ENCODE measurements around the gene ZNF574. TPM values are rescaled to one million over a fixed set of nuclear protein-coding genes. Genes with fewer than 3 reads are reported as not detected.
A peak's percentile ranks its signal among the peaks of the same experiment; 100 is the strongest.

The ZNF574 gene
- polyA plus RNA-seq, 1 of the 3 experiments (the other 2 are of a cell fraction): 8.5 TPM

DNA sequence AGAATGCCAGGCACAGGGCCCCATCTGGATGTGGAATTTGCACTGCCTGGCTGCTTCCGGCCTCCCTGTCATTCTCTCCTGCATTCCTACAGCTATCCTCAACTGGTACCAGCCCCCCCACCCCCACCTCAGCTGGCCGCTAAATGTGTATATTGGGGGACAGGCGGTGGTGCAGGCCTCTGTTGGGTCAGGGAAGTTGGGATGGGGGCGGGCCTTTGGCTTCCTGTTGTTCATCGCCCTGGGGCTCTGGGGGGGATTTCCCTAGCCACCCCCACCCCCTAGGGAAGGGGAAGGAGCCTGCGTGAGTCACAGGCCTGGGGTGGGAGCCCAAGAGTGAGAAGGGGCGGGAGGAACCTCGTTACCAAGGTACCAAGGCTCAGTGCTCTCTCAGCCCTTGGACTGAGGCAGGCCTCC lies 45.7 kb downstream of the ZNF574 start (continued):
- no peak for TF ChIP-seq NRF1 (IDR thresholded peaks at IDR 0.05; ENCODE audit: low read depth, low read length)
- no peak for TF ChIP-seq RAD21 (IDR thresholded peaks at IDR 0.05; ENCODE audit: low read length)
- TF ChIP-seq ELF1 (IDR thresholded peaks at IDR 0.05): peak; percentile 44; the same call in 1 of the 2 replicates
- no peak for TF ChIP-seq YY1 (IDR thresholded peaks at IDR 0.05; ENCODE audit: low read depth)
- no peak for TF ChIP-seq MEF2A (IDR thresholded peaks at IDR 0.05; ENCODE audit: borderline replicate concordance, low read depth)
- TF ChIP-seq JUND (IDR thresholded peaks at IDR 0.05): peak; percentile 68
- no peak for TF ChIP-seq RCOR1 (IDR thresholded peaks at IDR 0.05; ENCODE audit: low read length)
- TF ChIP-seq FOXM1 (IDR thresholded peaks at IDR 0.05; ENCODE audit: low read depth): no peak; the same call in 1 of the 2 replicates
- TF ChIP-seq, protein P1, sequence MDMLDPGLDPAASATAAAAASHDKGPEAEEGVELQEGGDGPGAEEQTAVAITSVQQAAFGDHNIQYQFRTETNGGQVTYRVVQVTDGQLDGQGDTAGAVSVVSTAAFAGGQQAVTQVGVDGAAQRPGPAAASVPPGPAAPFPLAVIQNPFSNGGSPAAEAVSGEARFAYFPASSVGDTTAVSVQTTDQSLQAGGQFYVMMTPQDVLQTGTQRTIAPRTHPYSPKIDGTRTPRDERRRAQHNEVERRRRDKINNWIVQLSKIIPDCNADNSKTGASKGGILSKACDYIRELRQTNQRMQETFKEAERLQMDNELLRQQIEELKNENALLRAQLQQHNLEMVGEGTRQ (IDR thresholded peaks at IDR 0.05; ENCODE audit: borderline replicate concordance, low read depth, low read length): no peak
- TF ChIP-seq GABPA (IDR thresholded peaks at IDR 0.05; ENCODE audit: low read depth): peak; percentile 32; the same call in 1 of the 2 replicates
- peak in 1 of 2 experiments; percentile 80; a peak in 1 of 4 replicates for TF ChIP-seq EP300 (IDR thresholded peaks at IDR 0.05; ENCODE audit: borderline replicate concordance in 1 of 2, low read depth in 1 of 2, low read length in 1 of 2)

DNA sequence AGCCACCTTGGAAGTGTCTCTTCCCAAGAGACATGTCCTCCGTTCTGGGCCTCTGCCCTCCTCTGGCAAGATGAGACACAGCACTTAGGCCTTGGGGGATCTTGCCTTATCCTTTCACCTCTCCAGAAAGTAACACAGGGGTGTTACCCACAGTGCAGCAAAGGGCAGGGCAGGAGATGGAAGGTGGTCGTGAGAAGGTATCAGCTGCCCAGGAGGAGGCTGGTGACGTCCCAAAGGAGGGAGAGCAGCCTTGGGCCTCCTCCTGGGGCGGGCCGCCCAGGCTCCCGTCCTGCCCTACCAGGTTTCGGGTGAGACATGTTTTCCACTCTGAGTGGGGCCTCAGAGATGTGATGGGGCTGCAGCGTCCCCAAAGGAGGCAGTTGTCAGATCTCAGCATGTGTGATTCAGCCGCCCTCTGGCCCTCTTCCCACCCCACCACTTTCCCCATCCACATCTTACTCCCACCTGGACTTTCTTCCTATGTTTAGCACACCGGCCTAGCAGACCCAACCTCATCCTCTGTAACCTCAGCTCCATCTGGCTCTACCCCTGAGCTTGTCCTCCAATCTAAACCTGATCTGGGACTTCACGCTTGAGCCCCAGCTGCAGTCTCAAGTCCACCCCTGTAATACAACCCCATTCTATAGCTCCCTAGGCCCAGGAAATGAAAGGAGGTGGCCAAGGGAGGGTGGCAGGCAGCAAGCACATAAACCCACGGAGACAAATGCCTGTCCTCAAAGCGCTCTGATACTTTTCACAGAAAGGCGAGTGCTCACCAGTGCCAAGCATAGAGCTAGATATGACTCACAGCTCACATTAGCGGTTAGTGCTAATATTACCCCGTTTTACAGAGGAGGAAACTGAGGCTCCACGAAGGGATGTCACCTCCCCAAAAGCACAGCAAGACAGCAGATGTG lies 47.0 kb downstream of the ZNF574 start:
- Histone ChIP-seq H3K4me2 (peak overlapping the region; percentile 76; the same call in 1 of the 2 replicates), H3K79me2 (ENCODE audit: insufficient read depth) (no peaks in the 10 kb centered on the region), H4K20me1 (ENCODE audit: insufficient read depth) (no peaks in the 10 kb centered on the region), H3K9ac (peak overlapping the region; percentile 51; the same call in 1 of the 2 replicates), H3K27ac (ENCODE audit: low read depth in 2 of 2, low read length in 1 of 2) (peak overlapping the region in 1 of 2 experiments; percentile 81; a peak in 2 of 4 replicates), H3K4me1 (ENCODE audit: control insufficient read depth in 1 of 2, insufficient read depth in 2 of 2, low read depth in 1 of 2, low read length in 1 of 2) (peaks cover 7 to 26% of the 10 kb centered on the region in 2 experiments; a peak in 3 of 4 replicates), H3K36me3 (replicated peaks in 1 of 2; ENCODE audit: control insufficient read depth in 1 of 2, insufficient read depth in 2 of 2, low read length in 1 of 2) (no peaks in the 10 kb centered on the region), H3F3A (replicated peaks; ENCODE audit: insufficient read depth) (no peaks in the 10 kb centered on the region), H3K9me2 (no peaks in the 10 kb centered on the region), H3K4me3 (ENCODE audit: low read depth in 2 of 2, low read length in 1 of 2) (no peak overlapping the region), H2AFZ (ENCODE audit: low read depth) (no peak overlapping the region), H3K27me3 (ENCODE audit: insufficient read depth) (no peaks in the 10 kb centered on the region), H3K9me3 (no peaks in the 10 kb centered on the region)
- TF ChIP-seq, protein P1 (IDR thresholded peaks at IDR 0.05; ENCODE audit: borderline replicate concordance, low read depth, low read length): no peak
- TF ChIP-seq, protein P2, sequence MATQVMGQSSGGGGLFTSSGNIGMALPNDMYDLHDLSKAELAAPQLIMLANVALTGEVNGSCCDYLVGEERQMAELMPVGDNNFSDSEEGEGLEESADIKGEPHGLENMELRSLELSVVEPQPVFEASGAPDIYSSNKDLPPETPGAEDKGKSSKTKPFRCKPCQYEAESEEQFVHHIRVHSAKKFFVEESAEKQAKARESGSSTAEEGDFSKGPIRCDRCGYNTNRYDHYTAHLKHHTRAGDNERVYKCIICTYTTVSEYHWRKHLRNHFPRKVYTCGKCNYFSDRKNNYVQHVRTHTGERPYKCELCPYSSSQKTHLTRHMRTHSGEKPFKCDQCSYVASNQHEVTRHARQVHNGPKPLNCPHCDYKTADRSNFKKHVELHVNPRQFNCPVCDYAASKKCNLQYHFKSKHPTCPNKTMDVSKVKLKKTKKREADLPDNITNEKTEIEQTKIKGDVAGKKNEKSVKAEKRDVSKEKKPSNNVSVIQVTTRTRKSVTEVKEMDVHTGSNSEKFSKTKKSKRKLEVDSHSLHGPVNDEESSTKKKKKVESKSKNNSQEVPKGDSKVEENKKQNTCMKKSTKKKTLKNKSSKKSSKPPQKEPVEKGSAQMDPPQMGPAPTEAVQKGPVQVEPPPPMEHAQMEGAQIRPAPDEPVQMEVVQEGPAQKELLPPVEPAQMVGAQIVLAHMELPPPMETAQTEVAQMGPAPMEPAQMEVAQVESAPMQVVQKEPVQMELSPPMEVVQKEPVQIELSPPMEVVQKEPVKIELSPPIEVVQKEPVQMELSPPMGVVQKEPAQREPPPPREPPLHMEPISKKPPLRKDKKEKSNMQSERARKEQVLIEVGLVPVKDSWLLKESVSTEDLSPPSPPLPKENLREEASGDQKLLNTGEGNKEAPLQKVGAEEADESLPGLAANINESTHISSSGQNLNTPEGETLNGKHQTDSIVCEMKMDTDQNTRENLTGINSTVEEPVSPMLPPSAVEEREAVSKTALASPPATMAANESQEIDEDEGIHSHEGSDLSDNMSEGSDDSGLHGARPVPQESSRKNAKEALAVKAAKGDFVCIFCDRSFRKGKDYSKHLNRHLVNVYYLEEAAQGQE (IDR thresholded peaks at IDR 0.05; ENCODE audit: low read depth, low read length): no peak
- TF ChIP-seq NFIC (IDR thresholded peaks at IDR 0.05; ENCODE audit: borderline replicate concordance) (no peak), CHD2 (IDR thresholded peaks at IDR 0.05; ENCODE audit: low read length, partially characterized antibody) (no peak), GATA2 (CRISPR knock-in tag; IDR thresholded peaks at IDR 0.05) (no peak), YY1 (IDR thresholded peaks at IDR 0.05; ENCODE audit: low read depth) (no peak), FOSL2 (IDR thresholded peaks at IDR 0.05; ENCODE audit: borderline replicate concordance, low read depth) (no peak), SMC3 (IDR thresholded peaks at IDR 0.05; ENCODE audit: low read depth, low read length) (0 out of 2 replicates have a peak, but pooled peaks have one; percentile 3)
- TF ChIP-seq, protein P3, sequence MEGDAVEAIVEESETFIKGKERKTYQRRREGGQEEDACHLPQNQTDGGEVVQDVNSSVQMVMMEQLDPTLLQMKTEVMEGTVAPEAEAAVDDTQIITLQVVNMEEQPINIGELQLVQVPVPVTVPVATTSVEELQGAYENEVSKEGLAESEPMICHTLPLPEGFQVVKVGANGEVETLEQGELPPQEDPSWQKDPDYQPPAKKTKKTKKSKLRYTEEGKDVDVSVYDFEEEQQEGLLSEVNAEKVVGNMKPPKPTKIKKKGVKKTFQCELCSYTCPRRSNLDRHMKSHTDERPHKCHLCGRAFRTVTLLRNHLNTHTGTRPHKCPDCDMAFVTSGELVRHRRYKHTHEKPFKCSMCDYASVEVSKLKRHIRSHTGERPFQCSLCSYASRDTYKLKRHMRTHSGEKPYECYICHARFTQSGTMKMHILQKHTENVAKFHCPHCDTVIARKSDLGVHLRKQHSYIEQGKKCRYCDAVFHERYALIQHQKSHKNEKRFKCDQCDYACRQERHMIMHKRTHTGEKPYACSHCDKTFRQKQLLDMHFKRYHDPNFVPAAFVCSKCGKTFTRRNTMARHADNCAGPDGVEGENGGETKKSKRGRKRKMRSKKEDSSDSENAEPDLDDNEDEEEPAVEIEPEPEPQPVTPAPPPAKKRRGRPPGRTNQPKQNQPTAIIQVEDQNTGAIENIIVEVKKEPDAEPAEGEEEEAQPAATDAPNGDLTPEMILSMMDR (IDR thresholded peaks at IDR 0.05): peak; percentile 33
- TF ChIP-seq, protein P4, sequence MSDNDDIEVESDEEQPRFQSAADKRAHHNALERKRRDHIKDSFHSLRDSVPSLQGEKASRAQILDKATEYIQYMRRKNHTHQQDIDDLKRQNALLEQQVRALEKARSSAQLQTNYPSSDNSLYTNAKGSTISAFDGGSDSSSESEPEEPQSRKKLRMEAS (IDR thresholded peaks at IDR 0.05; ENCODE audit: low read depth): 0 out of 2 replicates have a peak, but pooled peaks have one; percentile 7
- CTCF ChIA-PET: interaction anchor here (0.9 to 3.5 kb wide), 4 partner anchors 10 to 133 kb away, joined by 3 to 36 read pairs (median 17); no protein-coding TSS in a partner anchor
- DNase-seq: no peak
- 76% methylated on average over 16 of the region's 17 CpGs for WGBS (ENCODE audit: low lambda C conversion rate)
- POLR2A ChIA-PET: no interaction called here
